GM19324 (cell line): ENCODE results near the gene IL23A.
"Not testable (repeated sequence)": the region's sequence is repeated elsewhere in the genome, so short reads cannot be mapped to it uniquely, and the experiment has no call there.

Experiments used
- ATAC-seq: cut with Tn5 transposase; IDR thresholded peaks from one replicate; pipeline ENCODE4 v1.9.1; 2021; ENCODE audit warnings: mild to moderate bottlenecking, moderate library complexity; ENCODE audit not compliant: unreplicated experiment, low FRiP score

Gene IL23A

GRCh38 chr12:56338308-56339157, at the start of gene IL23A:
IL23A (plus strand) TSS chr12:56338884; CDS start chr12:56339045, 161 bp downstream.
- ATAC-seq = no peak

- ATAC-seq = no peak
Measured at GRCh38 chr12:56293795-56294194, 44.9 kb upstream of the IL23A start.

GRCh38 chr12:56296295-56296694, 42.4 kb upstream of the IL23A start:
- no peak for ATAC-seq

- ATAC-seq = no peak
Measured at GRCh38 chr12:56297400-56297799, 41.3 kb upstream of the IL23A start.

GRCh38 chr12:56298828-56299227, 39.9 kb upstream of the IL23A start:
- ATAC-seq = no peak

- no peak for ATAC-seq
Measured at GRCh38 chr12:56299308-56299852, 39.3 kb upstream of the IL23A start.

GRCh38 chr12:56299853-56300643, 38.6 kb upstream of the IL23A start, which contains the start of gene CS:
CS (minus strand) TSS chr12:56300330; CDS start chr12:56300201, 129 bp downstream.
- peak; percentile 93 for ATAC-seq

- no peak for ATAC-seq
Measured at GRCh38 chr12:56300644-56301464, 37.8 kb upstream of the IL23A start.

GRCh38 chr12:56304276-56304675, 34.4 kb upstream of the IL23A start:
- ATAC-seq = no peak

GRCh38 chr12:56304872-56305590, 33.7 kb upstream of the IL23A start:
- ATAC-seq = no peak

- ATAC-seq = no peak
Measured at GRCh38 chr12:56307221-56307965, 31.3 kb upstream of the IL23A start.

- ATAC-seq = no peak
Measured at GRCh38 chr12:56308714-56309113, 30.0 kb upstream of the IL23A start.

GRCh38 chr12:56311003-56311402, 27.7 kb upstream of the IL23A start:
- no peak for ATAC-seq

- ATAC-seq = no peak
Measured at GRCh38 chr12:56315249-56315621, 23.4 kb upstream of the IL23A start.

- peak; percentile 89 for ATAC-seq
Measured at GRCh38 chr12:56315622-56316473, 22.8 kb upstream of the IL23A start, which contains the start of gene CNPY2. CNPY2 (minus strand) TSS chr12:56315988; CDS start chr12:56315217, 771 bp downstream.

- no peak for ATAC-seq
Measured at GRCh38 chr12:56317675-56318074, 21.0 kb upstream of the IL23A start.

- ATAC-seq = no peak
Measured at GRCh38 chr12:56321027-56321426, 17.7 kb upstream of the IL23A start.

GRCh38 chr12:56321610-56322009, 17.1 kb upstream of the IL23A start:
- ATAC-seq = not testable (repeated sequence)
